OCI-LY7 (cell line): ENCODE data around the gene SH3RF3. TPM values are rescaled to one million over a fixed set of nuclear protein-coding genes. Genes with fewer than 3 reads are reported as not detected.
"Not testable (repeated sequence)": the region's sequence is repeated elsewhere in the genome, so short reads cannot be mapped to it uniquely, and the experiment has no call there.

Experiments used
- BruUV-seq: library from RNA; stranded (reverse); fragments of 400-500 nt; replicated peaks from 2 replicates; lab custom pipeline; 2021; lab: Mats Ljungman, UMichigan
- CTCF ChIA-PET: fragments of 300-600 bp; sonication (Branson Sonifier 250); formaldehyde crosslinking; loops from one replicate; lab custom pipeline; 2022; ENCODE audit warnings: antibody characterized with exemption; ENCODE audit not compliant: unreplicated experiment; lab: Charles Lee
- POLR2A ChIA-PET: fragments of 300-600 bp; sonication (Branson Sonifier 250); formaldehyde crosslinking; loops from one replicate; lab custom pipeline; 2022; ENCODE audit warnings: antibody characterized with exemption; lab: Charles Lee
- DNase-seq: peaks from one replicate; pipeline ENCODE4 v3.0.0-alpha.2; 2015; ENCODE audit warnings: low spot score
- H2AFZ ChIP-seq: fragments of 200-600 bp; sonication (generic), shearing (Covaris generic); 2 replicates; pipeline ENCODE4 v1.6.1; 2014; ENCODE audit warnings: mild to moderate bottlenecking, antibody characterized with exemption, low read length, moderate library complexity
- H3K27ac ChIP-seq: fragments of 200-600 bp; sonication (generic); 2 replicates; pipeline ENCODE4 v1.5.1; 2014; ENCODE audit warnings: mixed run types, low read depth, mild to moderate bottlenecking, moderate library complexity, low read length, inconsistent platforms; ENCODE audit not compliant: poor library complexity, severe bottlenecking
- H3K36me3 ChIP-seq: fragments of 200-600 bp; sonication (generic); 2 replicates; pipeline ENCODE4 v1.6.1; 2014; ENCODE audit warnings: mild to moderate bottlenecking, antibody characterized with exemption, low read length, moderate library complexity, mixed read lengths; ENCODE audit not compliant: insufficient read depth
- H3K4me1 ChIP-seq: fragments of 200-600 bp; sonication (generic); 2 replicates; pipeline ENCODE4 v1.5.1; 2014; ENCODE audit warnings: mild to moderate bottlenecking, low read length; ENCODE audit not compliant: insufficient read depth, poor library complexity, severe bottlenecking
- H3K4me2 ChIP-seq: fragments of 200-600 bp; sonication (generic); 2 replicates; pipeline ENCODE4 v1.6.1; 2014; ENCODE audit warnings: mild to moderate bottlenecking, low read length
- H3K4me3 ChIP-seq: fragments of 200-600 bp; sonication (generic); 2 replicates; pipeline ENCODE4 v1.5.1; 2014; ENCODE audit warnings: mild to moderate bottlenecking, low read depth, low read length; ENCODE audit not compliant: poor library complexity, severe bottlenecking
- H3K79me2 ChIP-seq: fragments of 200-600 bp; sonication (generic); 2 replicates; pipeline ENCODE4 v1.6.1; 2016; ENCODE audit warnings: low read depth, mild to moderate bottlenecking, low read length, moderate library complexity, mixed read lengths; ENCODE audit not compliant: insufficient read depth
- H3K9me2 ChIP-seq: fragments of 200-600 bp; sonication (generic); 2 replicates; pipeline ENCODE4 v1.6.1; 2016; ENCODE audit warnings: mild to moderate bottlenecking, low read length, mixed read lengths; ENCODE audit not compliant: insufficient read depth
- H3K9me3 ChIP-seq: fragments of 200-600 bp; sonication (generic); 2 replicates; pipeline ENCODE4 v1.6.1; 2014; ENCODE audit warnings: mild to moderate bottlenecking, mixed run types, low read length, mixed read lengths
- H4K20me1 ChIP-seq: fragments of 200-600 bp; sonication (generic); 2 replicates; pipeline ENCODE4 v1.6.1; 2014; ENCODE audit warnings: mild to moderate bottlenecking, antibody characterized with exemption, low read length, moderate library complexity, mixed read lengths; ENCODE audit not compliant: insufficient read depth
- CTCF ChIP-seq: fragments of 200-600 bp; sonication (generic); conservative IDR thresholded peaks from 2 replicates; pipeline ENCODE4 v1.5.1; 2014; ENCODE audit warnings: mild to moderate bottlenecking, antibody characterized with exemption, low read length, moderate library complexity, mixed read lengths
- EZH2phosphoT487 ChIP-seq: fragments of 200-600 bp; sonication (generic); IDR thresholded peaks from 2 replicates; pipeline ENCODE4 v1.6.1; 2018; ENCODE audit warnings: low read depth, borderline replicate concordance, mild to moderate bottlenecking, mixed run types, antibody characterized with exemption, low read length, moderate library complexity, mixed read lengths
- intact Hi-C: fragments of 100-400 bp; cut with micrococcal nuclease; formaldehyde crosslinking; loops from one replicate; pipeline ENCODE4 v1.10.0; 2022; ENCODE audit not compliant: unreplicated experiment
- total RNA-seq, 2 experiments: library from RNA; depleted of rRNA in 1 of 2; stranded (reverse); fragments of >200 nt in 1 of 2; shearing (Covaris generic) in 1 of 2; gene quantifications; 2 replicates each; pipeline ENCODE4 v1.2.3, GENCODE V29; 2014 to 2022

SH3RF3 gene
- total RNA-seq, 2 experiments from 2014 or later: not detected

DNA sequence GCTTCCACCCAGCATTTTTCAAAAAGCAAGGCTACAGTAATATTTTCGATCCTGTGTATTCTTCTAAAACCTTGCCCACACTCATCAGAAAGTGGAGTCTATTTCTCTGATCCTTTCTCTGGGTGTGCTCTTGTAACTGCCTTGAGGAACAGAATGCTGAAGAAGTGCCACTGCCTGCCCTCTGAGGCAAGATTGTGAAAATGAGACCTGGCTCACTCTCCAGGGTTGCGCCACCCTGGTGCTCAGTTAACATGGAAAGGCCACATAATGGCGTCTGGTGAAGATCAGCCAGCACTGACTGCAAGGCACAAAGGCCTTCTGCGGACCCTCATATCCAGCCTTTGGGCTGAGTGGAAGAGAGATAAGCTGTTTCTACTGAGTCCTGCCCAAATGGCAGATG lies 11.2 kb upstream of the SH3RF3 start:
- Histone ChIP-seq H3K9me2 (no peaks in the 10 kb centered on the region), H3K9me3 (no peaks in the 10 kb centered on the region), H3K4me2 (no peak overlapping the region), H3K4me1 (no peaks in the 10 kb centered on the region), H3K79me2 (no peaks in the 10 kb centered on the region), H3K36me3 (no peaks in the 10 kb centered on the region), H2AFZ (no peak overlapping the region), H4K20me1 (no peaks in the 10 kb centered on the region), H3K27ac (no peak overlapping the region), H3K4me3 (no peak overlapping the region)
- intact Hi-C loops: no loop called here
- DNase-seq: no peak
- no TSS peak for BruUV-seq
- TF ChIP-seq EZH2phosphoT487 (no peak), CTCF (no peak)
- ChIA-PET POLR2A (no interaction called here), CTCF (no interaction called here)

GRCh38 chr2:109118321-109118720 lies 10.7 kb upstream of the SH3RF3 start:
- H3K36me3 ChIP-seq: no peaks in the 10 kb centered on the region
- DNase-seq: no peak
- no peak overlapping the region for H3K4me3 ChIP-seq
- ChIA-PET CTCF (no interaction called here), POLR2A (no interaction called here)
- no peaks in the 10 kb centered on the region for H3K79me2 ChIP-seq
- no peaks in the 10 kb centered on the region for H4K20me1 ChIP-seq
- no peak for TF ChIP-seq EZH2phosphoT487
- intact Hi-C loops: no loop called here
- H2AFZ ChIP-seq: no peak overlapping the region
- no peak overlapping the region for H3K4me2 ChIP-seq
- no TSS peak for BruUV-seq
- H3K4me1 ChIP-seq: no peaks in the 10 kb centered on the region
- H3K9me3 ChIP-seq: no peaks in the 10 kb centered on the region
- H3K9me2 ChIP-seq: no peaks in the 10 kb centered on the region
- no peak overlapping the region for H3K27ac ChIP-seq

- Histone ChIP-seq H3K9me2 (no peaks in the 10 kb centered on the region), H3K79me2 (no peaks in the 10 kb centered on the region), H4K20me1 (no peaks in the 10 kb centered on the region), H3K4me2 (no peak overlapping the region), H2AFZ (no peak overlapping the region), H3K4me1 (no peaks in the 10 kb centered on the region), H3K27ac (no peak overlapping the region), H3K36me3 (no peaks in the 10 kb centered on the region), H3K4me3 (no peak overlapping the region), H3K9me3 (no peaks in the 10 kb centered on the region)
- ChIA-PET POLR2A (no interaction called here), CTCF (no interaction called here)
- no peak for DNase-seq
- BruUV-seq: no TSS peak
- TF ChIP-seq EZH2phosphoT487 (no peak), CTCF (no peak)
- intact Hi-C loops: no loop called here
Observed at GRCh38 chr2:109120166-109120565, 8.8 kb upstream of the SH3RF3 start.

DNA sequence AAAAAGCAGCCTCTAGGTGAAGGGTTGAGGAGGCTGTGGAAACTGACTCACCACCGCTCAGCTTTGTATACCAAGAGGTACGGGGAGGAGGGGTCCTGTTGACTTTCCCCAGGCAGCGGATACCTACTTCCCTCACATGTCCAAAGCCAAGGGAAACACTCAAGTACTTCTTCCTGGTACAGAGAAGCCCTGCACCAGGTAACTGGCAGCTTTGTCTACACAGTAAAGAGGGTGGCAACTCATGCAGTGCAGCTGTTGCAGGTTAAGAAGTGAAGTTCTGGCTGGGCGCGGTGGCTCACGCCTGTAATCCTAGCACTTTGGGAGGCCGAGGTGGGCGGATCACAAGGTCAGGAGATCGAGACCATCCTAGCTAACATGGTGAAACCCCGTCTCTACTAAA lies 8.3 kb upstream of the SH3RF3 start:
- H3K9me2 ChIP-seq, DNase-seq, H3K4me3 ChIP-seq, H3K36me3 ChIP-seq, H3K79me2 ChIP-seq, H3K4me2 ChIP-seq, H3K4me1 ChIP-seq, H3K9me3 ChIP-seq, CTCF ChIA-PET, H4K20me1 ChIP-seq, intact Hi-C loops, BruUV-seq, H2AFZ ChIP-seq, H3K27ac ChIP-seq: not testable (repeated sequence)
- POLR2A ChIA-PET: interaction anchor here (1.3 kb wide), 1 partner anchor 11 kb away, joined by 4 read pairs; no protein-coding TSS in a partner anchor
